Spleen (tissue), 7 donors: ENCODE results near the gene PAX5.

Experiments
- POLR2AphosphoS5 ChIP-seq, 3 donors: sonication (generic); formaldehyde crosslinking; IDR thresholded peaks; one replicate each; pipeline ENCODE4 v1.5.1; 2017; ENCODE audit warnings: antibody characterized with exemption in 3 of 3
- TF ChIP-seq, protein P1 (sequence below), 11 experiments: fragments of 200-600 bp in 7 of 11; fragments of 450-650 bp in 4 of 11; sonication (generic) in 4 of 11; IDR thresholded peaks in 8 of 11; conservative IDR thresholded peaks in 3 of 11; 1 replicate in 7 of 11; 2 replicates in 4 of 11; pipeline versions ENCODE4 v1.4.0 to v1.8.0; 2016 to 2021; ENCODE audit warnings: antibody characterized with exemption in 11 of 11, inconsistent platforms in 4 of 11, mild to moderate bottlenecking in 1 of 11
- donor health status: DM: no; HTN: no; CAD: no; lungs with moderate emphysema.
- donor health status: DM: no; HTN: no; CAD: no.
- donor health status: DM: no; HTN: no; CAD: no.

DNA sequence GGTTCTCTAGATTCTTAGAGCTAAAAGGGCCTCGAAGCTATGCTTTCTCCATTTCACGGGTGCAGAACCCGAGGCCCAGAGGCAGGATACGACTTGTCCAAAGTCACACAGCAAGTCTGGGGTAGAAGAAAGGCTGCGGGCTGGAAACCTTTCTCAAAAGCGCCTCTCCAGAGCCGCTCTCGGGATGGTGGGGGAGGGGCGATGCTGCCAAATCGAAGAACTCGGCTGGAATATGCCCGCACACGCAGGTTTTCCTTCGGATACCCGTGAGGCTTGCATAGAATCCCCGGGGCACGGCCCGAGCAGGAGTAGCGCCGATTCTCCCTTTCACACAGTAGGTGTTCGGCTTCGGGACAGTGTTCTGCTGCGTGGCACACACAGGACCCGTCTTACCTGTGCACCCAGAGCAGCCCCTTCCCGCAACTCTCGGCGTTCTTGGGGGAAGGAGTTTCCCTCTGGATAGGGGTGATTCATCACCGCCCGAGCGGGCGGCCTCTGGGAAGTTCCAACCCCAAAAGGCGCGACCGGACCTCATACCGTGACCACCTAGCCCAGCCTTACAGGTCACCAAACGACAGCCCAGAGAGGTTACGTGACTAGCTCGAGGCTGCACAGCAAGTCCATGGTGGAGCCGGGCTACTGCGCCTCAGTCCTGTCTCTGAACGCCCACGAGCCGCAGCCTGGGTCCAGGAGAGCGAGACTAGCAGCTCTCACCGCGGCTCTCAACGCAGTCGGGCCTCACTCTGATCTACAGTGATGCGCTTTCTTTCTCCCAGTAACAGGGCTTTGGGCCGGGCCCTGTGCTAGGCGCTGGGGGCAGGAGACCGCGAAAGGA, 4.1 kb downstream of the PAX5 start:
- TF ChIP-seq, protein P1, sequence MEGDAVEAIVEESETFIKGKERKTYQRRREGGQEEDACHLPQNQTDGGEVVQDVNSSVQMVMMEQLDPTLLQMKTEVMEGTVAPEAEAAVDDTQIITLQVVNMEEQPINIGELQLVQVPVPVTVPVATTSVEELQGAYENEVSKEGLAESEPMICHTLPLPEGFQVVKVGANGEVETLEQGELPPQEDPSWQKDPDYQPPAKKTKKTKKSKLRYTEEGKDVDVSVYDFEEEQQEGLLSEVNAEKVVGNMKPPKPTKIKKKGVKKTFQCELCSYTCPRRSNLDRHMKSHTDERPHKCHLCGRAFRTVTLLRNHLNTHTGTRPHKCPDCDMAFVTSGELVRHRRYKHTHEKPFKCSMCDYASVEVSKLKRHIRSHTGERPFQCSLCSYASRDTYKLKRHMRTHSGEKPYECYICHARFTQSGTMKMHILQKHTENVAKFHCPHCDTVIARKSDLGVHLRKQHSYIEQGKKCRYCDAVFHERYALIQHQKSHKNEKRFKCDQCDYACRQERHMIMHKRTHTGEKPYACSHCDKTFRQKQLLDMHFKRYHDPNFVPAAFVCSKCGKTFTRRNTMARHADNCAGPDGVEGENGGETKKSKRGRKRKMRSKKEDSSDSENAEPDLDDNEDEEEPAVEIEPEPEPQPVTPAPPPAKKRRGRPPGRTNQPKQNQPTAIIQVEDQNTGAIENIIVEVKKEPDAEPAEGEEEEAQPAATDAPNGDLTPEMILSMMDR (IDR thresholded peaks at IDR 0.05 in 8 of 11, conservative IDR thresholded peaks at IDR 0.05 in 3 of 11) = no peak
- peak in 1 of 3 donors; percentile 42 for TF ChIP-seq POLR2AphosphoS5 (IDR thresholded peaks at IDR 0.05)
